HG03139 (cell line): ENCODE measurements around the gene ZSCAN29.

ENCODE experiments used
- ATAC-seq: cut with Tn5 transposase; IDR thresholded peaks from one replicate; pipeline ENCODE4 v1.9.1; 2021; ENCODE audit not compliant: unreplicated experiment

ZSCAN29 gene

GRCh38 chr15:43352693-43353382, 18.0 kb downstream of the ZSCAN29 start:
- no peak for ATAC-seq

GRCh38 chr15:43347114-43347513, 23.7 kb downstream of the ZSCAN29 start:
- no peak for ATAC-seq

DNA sequence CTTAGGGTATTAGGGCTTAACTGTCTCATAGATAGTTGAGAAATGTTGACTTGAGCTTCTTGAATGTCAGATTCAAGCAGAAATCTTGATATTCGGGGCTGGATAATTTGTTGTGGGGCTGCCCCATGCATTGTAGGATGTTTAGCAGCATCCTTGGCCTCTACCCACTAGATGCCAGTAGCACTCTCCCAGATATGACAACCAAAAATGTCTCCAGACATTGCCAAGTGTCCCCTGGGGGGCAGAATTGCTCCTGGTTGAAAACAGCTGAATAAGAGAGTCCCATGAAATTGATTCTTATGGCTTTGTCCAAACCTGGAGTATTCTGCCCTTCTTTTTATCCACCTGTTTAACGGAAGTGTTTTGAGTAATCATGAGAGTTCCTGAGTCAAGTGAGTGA, 24.5 kb downstream of the ZSCAN29 start:
- no peak for ATAC-seq

- peak; percentile 12 for ATAC-seq
These were observed 40.1 kb downstream of the ZSCAN29 start for GRCh38 chr15:43330780-43331087.

DNA sequence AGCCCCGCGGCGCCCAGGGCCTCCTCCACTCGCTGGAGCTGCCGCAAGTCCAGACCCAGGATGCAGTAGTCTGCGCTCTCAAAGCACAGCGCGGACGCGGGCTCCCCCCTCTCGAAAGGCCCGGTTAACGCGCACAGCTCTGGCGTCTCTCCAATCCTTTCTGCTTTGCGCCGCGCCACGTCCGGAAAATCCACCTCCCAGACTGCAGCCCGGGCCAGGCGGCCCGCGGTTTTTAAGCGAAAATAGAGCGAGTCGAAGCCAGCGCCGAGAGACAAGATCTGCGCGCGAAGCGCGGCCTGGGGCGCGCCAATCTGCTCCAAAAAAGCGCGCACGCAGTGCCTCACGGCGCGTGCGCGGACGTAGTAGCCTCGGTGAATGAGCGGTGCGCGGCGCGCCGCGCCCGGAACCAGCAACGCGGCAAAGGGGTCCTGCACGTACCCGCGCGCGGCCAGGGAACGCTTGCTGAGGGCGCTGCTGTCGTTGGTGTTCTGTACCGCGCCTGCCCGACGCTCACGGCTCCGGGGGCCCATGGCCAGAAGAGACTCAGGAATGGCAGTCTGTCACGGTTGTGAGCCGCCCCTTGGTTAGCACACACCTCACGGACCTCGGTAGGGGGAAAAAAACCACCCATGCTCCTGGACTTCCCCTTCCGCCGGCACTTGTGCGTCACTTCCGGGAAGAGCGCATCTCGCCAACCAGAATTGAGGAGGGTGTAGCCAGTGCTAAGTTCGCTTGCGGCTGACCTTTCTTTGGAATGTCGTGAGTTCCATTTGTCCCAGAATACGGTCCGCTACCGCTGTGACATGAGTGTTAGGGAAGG, 40.7 kb downstream of the ZSCAN29 start, which contains the start of gene LCMT2:
Gene LCMT2, minus strand, starts transcription at position 614 of the 820 bp plus-strand sequence. Its CDS starts 84 bp downstream, at position 530.
- ATAC-seq, result peak; percentile 77

DNA sequence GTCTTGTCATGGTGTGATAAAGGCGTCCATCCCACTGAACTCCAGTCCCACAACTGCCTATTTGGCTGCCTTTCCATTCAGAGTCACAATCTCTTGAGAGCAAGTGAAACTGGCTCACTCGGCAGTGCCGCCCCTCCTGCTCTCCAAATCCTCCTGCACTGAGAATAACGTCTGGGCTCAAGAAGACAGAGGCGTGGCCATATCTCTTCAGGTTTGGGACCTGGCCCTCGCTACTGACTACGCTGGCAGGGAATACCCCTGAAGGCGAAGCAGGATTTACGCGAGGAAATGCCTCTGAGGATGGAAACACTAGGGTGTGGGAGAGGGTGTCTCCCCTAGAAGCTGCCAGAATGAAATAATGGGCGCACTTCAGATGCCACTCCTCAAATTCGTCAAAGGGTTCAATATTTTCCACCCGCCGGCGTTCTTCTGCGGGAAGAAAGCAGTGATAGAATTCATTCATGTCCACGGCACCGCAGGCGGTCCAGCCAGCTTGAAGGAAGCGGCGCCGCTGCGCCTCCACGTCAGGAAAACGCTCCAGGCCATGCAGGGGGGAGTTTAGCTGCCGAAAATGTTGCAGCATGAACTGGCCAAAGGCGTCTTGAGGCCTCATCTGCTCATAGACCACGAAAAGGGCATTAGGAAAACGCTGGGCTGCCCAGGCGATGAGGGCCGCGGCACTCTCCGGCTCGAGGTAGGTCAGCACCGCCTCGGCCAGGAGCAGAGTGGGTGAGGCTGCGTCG, 41.5 kb downstream of the ZSCAN29 start:
- no peak for ATAC-seq

- ATAC-seq, result no peak
These were observed 45.7 kb downstream of the ZSCAN29 start for GRCh38 chr15:43325039-43325684.

- ATAC-seq, result no peak
These were observed 51.7 kb downstream of the ZSCAN29 start for GRCh38 chr15:43318990-43319771.

- ATAC-seq, result no peak
These were observed 53.2 kb downstream of the ZSCAN29 start for GRCh38 chr15:43317566-43318184.

DNA sequence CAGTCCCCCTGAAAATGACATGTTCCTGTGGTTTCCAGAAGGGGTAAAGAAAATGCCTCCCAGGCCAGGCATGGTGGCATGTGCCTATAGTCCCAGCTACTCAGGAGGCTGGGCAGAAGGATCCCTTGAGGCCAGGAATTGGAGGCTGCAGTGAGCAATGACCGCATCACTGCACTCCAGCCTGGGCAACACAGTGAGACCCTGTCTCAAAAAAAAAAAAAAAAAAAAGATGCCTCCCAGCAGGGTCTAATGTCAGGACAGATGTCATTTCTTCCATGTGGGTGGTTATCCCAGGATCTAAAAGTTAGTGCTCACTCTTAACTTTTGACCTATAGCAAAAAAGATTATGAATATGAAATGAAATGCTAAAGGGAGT, 53.9 kb downstream of the ZSCAN29 start:
- no peak for ATAC-seq

GRCh38 chr15:43316016-43316970, 54.5 kb downstream of the ZSCAN29 start:
- no peak for ATAC-seq

- no peak for ATAC-seq
These were observed 56.7 kb downstream of the ZSCAN29 start for GRCh38 chr15:43314171-43314570.

DNA sequence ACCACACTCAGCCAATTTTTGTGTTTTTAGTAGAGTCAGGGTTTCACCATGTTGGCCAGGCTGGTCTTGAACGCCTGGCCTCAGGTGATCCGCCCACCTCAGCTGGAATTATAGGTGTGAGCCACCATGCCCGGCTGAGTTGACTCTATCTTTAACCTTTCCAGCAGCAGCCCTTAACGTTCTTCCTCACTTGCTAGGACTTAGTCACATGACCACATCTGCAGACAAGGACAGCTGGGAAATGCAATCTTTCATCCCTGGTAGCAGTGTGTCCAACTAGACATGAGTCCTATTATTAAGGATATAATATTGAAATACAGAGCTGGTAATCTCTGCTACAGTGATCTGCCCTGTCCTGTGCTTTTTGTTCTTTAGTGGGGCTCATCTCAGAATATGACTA, 58.5 kb downstream of the ZSCAN29 start:
- no peak for ATAC-seq
